Fibroblast of mammary gland (primary cell): Measurements from ENCODE around the gene NLRX1.
"Not testable (repeated sequence)": the region's sequence is repeated elsewhere in the genome, so short reads cannot be mapped to it uniquely, and the experiment has no call there.

Experiments used
- DNase-seq: peaks from one replicate; pipeline ENCODE4 v3.0.0-alpha.2; 2010; ENCODE audit warnings: low read depth
- H3K4me3 ChIP-seq: 2 replicates; pipeline ENCODE4 v1.5.1; 2011; ENCODE audit warnings: low read depth, mild to moderate bottlenecking, low read length, moderate library complexity; ENCODE audit not compliant: control insufficient read depth
- CTCF ChIP-seq: conservative IDR thresholded peaks from 2 replicates; pipeline ENCODE4 v1.5.1; 2011; ENCODE audit warnings: low read depth, low read length, inconsistent platforms; ENCODE audit not compliant: control insufficient read depth, insufficient read depth

NLRX1 gene

GRCh38 chr11:119185981-119186634 lies 17.6 kb downstream of the NLRX1 start:
- no peak for DNase-seq
- no peak overlapping the region for H3K4me3 ChIP-seq
- TF ChIP-seq CTCF = no peak

GRCh38 chr11:119187123-119187892 lies 18.8 kb downstream of the NLRX1 start:
- TF ChIP-seq CTCF = no peak
- H3K4me3 ChIP-seq = no peak overlapping the region
- no peak for DNase-seq

- no peak overlapping the region for H3K4me3 ChIP-seq
- DNase-seq = no peak
- no peak for TF ChIP-seq CTCF
These were observed 19.5 kb downstream of the NLRX1 start for GRCh38 chr11:119188067-119188466.

GRCh38 chr11:119188887-119189286 lies 20.4 kb downstream of the NLRX1 start:
- H3K4me3 ChIP-seq = no peak overlapping the region
- no peak for DNase-seq
- no peak for TF ChIP-seq CTCF

- no peak overlapping the region for H3K4me3 ChIP-seq
- no peak for TF ChIP-seq CTCF
- no peak for DNase-seq
These were observed 20.9 kb downstream of the NLRX1 start for GRCh38 chr11:119189393-119189792.

- no peak for TF ChIP-seq CTCF
- no peak overlapping the region for H3K4me3 ChIP-seq
- no peak for DNase-seq
These were observed 22.0 kb downstream of the NLRX1 start for GRCh38 chr11:119190531-119190930.

- H3K4me3 ChIP-seq, DNase-seq: not testable (repeated sequence)
These were observed 22.7 kb downstream of the NLRX1 start for GRCh38 chr11:119191265-119191664.
